Measurements from ENCODE around the gene TSEN34.
A peak's percentile ranks its signal among the peaks of the same experiment; 100 is the strongest.

TSEN34 gene

GRCh38 chr19:54149021-54149812 lies 41.9 kb upstream of the TSEN34 start:
- 96% methylated on average over 8 of the region's 12 CpGs for WGBS (ENCODE audit: insufficient coverage)
- Histone ChIP-seq H3K36me3 (ENCODE audit: control insufficient read depth in 4 of 4, insufficient read depth in 4 of 4, low read length in 3 of 4) (peaks cover 1 to 97% (median 81%) of the 10 kb centered on the region in 4 experiments), H3K4me1 (ENCODE audit: control extremely low read depth in 1 of 4, control insufficient read depth in 4 of 4, insufficient read depth in 4 of 4, low read length in 3 of 4) (no peaks in the 10 kb centered on the region), H3K9me3 (ENCODE audit: control extremely low read depth in 1 of 5, control insufficient read depth in 4 of 5, insufficient read depth in 2 of 5, low read depth in 1 of 5, low read length in 4 of 5) (no peaks in the 10 kb centered on the region), H3K27ac (ENCODE audit: insufficient read depth in 1 of 2, low read depth in 1 of 2, low read length in 2 of 2, poor library complexity in 1 of 2, severe bottlenecking in 2 of 2) (no peak overlapping the region), H3K27me3 (replicated peaks in 2 of 5; ENCODE audit: control insufficient read depth in 4 of 5, insufficient read depth in 5 of 5, low read length in 4 of 5) (no peaks in the 10 kb centered on the region), H3K4me3 (ENCODE audit: control insufficient read depth in 1 of 7, extremely low read depth in 1 of 7, insufficient read depth in 4 of 7, low read depth in 2 of 7, low read length in 6 of 7) (no peak overlapping the region)
- no peak for DNase-seq
- POLR2A ChIA-PET = interaction anchor here (0.8 kb wide), 2 partner anchors 10 to 12 kb away, joined by 3 read pairs; partner anchors contain the start of gene CNOT3
- CTCF ChIA-PET = interaction anchor here (1.0 to 3.5 kb wide), 3 partner anchors 10 to 30 kb away, joined by 3 to 11 read pairs (median 3); partner anchors contain the start of gene LENG1

GRCh38 chr19:54151362-54152035 lies 39.6 kb upstream of the TSEN34 start:
- WGBS (ENCODE audit: insufficient coverage) = 94% methylated on average over 23 of the region's 23 CpGs
- Histone ChIP-seq H3K36me3 (ENCODE audit: control insufficient read depth in 4 of 4, insufficient read depth in 4 of 4, low read length in 3 of 4) (peaks cover 0 to 97% (median 77%) of the 10 kb centered on the region in 4 experiments), H3K9me3 (ENCODE audit: control extremely low read depth in 1 of 5, control insufficient read depth in 4 of 5, insufficient read depth in 2 of 5, low read depth in 1 of 5, low read length in 4 of 5) (no peaks in the 10 kb centered on the region), H3K27ac (ENCODE audit: insufficient read depth in 1 of 2, low read depth in 1 of 2, low read length in 2 of 2, poor library complexity in 1 of 2, severe bottlenecking in 2 of 2) (no peak overlapping the region), H3K27me3 (replicated peaks in 2 of 5; ENCODE audit: control insufficient read depth in 4 of 5, insufficient read depth in 5 of 5, low read length in 4 of 5) (no peaks in the 10 kb centered on the region), H3K4me3 (ENCODE audit: control insufficient read depth in 1 of 7, extremely low read depth in 1 of 7, insufficient read depth in 4 of 7, low read depth in 2 of 7, low read length in 6 of 7) (no peak overlapping the region), H3K4me1 (ENCODE audit: control extremely low read depth in 1 of 4, control insufficient read depth in 4 of 4, insufficient read depth in 4 of 4, low read length in 3 of 4) (peaks cover 0 to 8% (median 0%) of the 10 kb centered on the region in 4 experiments)
- DNase-seq = no peak
- ChIA-PET CTCF (interaction anchor here (3.5 kb wide), 1 partner anchor 7 kb away, joined by 11 read pairs; the partner anchor contains the start of gene LENG1), POLR2A (no interaction called here)

- DNase-seq = no peak
- WGBS (ENCODE audit: insufficient coverage) = 95% methylated on average over 8 of the region's 12 CpGs
- Histone ChIP-seq H3K9me3 (ENCODE audit: control extremely low read depth in 1 of 5, control insufficient read depth in 4 of 5, insufficient read depth in 2 of 5, low read depth in 1 of 5, low read length in 4 of 5) (no peaks in the 10 kb centered on the region), H3K4me3 (ENCODE audit: control insufficient read depth in 1 of 7, extremely low read depth in 1 of 7, insufficient read depth in 4 of 7, low read depth in 2 of 7, low read length in 6 of 7) (no peak overlapping the region), H3K36me3 (ENCODE audit: control insufficient read depth in 4 of 4, insufficient read depth in 4 of 4, low read length in 3 of 4) (peaks cover 2 to 97% (median 73%) of the 10 kb centered on the region in 4 experiments), H3K27me3 (replicated peaks in 2 of 5; ENCODE audit: control insufficient read depth in 4 of 5, insufficient read depth in 5 of 5, low read length in 4 of 5) (no peaks in the 10 kb centered on the region), H3K4me1 (ENCODE audit: control extremely low read depth in 1 of 4, control insufficient read depth in 4 of 4, insufficient read depth in 4 of 4, low read length in 3 of 4) (peaks cover 0 to 8% (median 0%) of the 10 kb centered on the region in 4 experiments), H3K27ac (ENCODE audit: insufficient read depth in 1 of 2, low read depth in 1 of 2, low read length in 2 of 2, poor library complexity in 1 of 2, severe bottlenecking in 2 of 2) (no peak overlapping the region)
- CTCF ChIA-PET = no interaction called here
- POLR2A ChIA-PET = no interaction called here
Measured at GRCh38 chr19:54152267-54152666, 38.8 kb upstream of the TSEN34 start.

GRCh38 chr19:54152878-54153524 lies 38.1 kb upstream of the TSEN34 start:
- ChIA-PET CTCF (no interaction called here), POLR2A (no interaction called here)
- peaks cover 0 to 8% (median under 1%) of the 10 kb centered on the region in 4 experiments for H3K4me1 ChIP-seq (ENCODE audit: control extremely low read depth in 1 of 4, control insufficient read depth in 4 of 4, insufficient read depth in 4 of 4, low read length in 3 of 4)
- no peak overlapping the region for H3K27ac ChIP-seq (ENCODE audit: insufficient read depth in 1 of 2, low read depth in 1 of 2, low read length in 2 of 2, poor library complexity in 1 of 2, severe bottlenecking in 2 of 2)
- 97% methylated on average over 7 of the region's 25 CpGs for WGBS (ENCODE audit: insufficient coverage)
- H3K9me3 ChIP-seq (ENCODE audit: control extremely low read depth in 1 of 5, control insufficient read depth in 4 of 5, insufficient read depth in 2 of 5, low read depth in 1 of 5, low read length in 4 of 5) = no peaks in the 10 kb centered on the region
- H3K27me3 ChIP-seq (replicated peaks in 2 of 5; ENCODE audit: control insufficient read depth in 4 of 5, insufficient read depth in 5 of 5, low read length in 4 of 5) = no peaks in the 10 kb centered on the region
- H3K36me3 ChIP-seq (ENCODE audit: control insufficient read depth in 4 of 4, insufficient read depth in 4 of 4, low read length in 3 of 4) = peaks cover 2 to 97% (median 72%) of the 10 kb centered on the region in 4 experiments
- no peak for DNase-seq
- H3K4me3 ChIP-seq (ENCODE audit: control insufficient read depth in 1 of 7, extremely low read depth in 1 of 7, insufficient read depth in 4 of 7, low read depth in 2 of 7, low read length in 6 of 7) = no peak overlapping the region

- ChIA-PET POLR2A (no interaction called here), CTCF (no interaction called here)
- Histone ChIP-seq H3K27ac (ENCODE audit: insufficient read depth in 1 of 2, low read depth in 1 of 2, low read length in 2 of 2, poor library complexity in 1 of 2, severe bottlenecking in 2 of 2) (no peak overlapping the region), H3K27me3 (replicated peaks in 2 of 5; ENCODE audit: control insufficient read depth in 4 of 5, insufficient read depth in 5 of 5, low read length in 4 of 5) (no peaks in the 10 kb centered on the region), H3K9me3 (ENCODE audit: control extremely low read depth in 1 of 5, control insufficient read depth in 4 of 5, insufficient read depth in 2 of 5, low read depth in 1 of 5, low read length in 4 of 5) (no peaks in the 10 kb centered on the region), H3K36me3 (ENCODE audit: control insufficient read depth in 4 of 4, insufficient read depth in 4 of 4, low read length in 3 of 4) (peaks cover 2 to 90% (median 69%) of the 10 kb centered on the region in 4 experiments), H3K4me1 (ENCODE audit: control extremely low read depth in 1 of 4, control insufficient read depth in 4 of 4, insufficient read depth in 4 of 4, low read length in 3 of 4) (peaks cover 0 to 15% (median 8%) of the 10 kb centered on the region in 4 experiments), H3K4me3 (ENCODE audit: control insufficient read depth in 1 of 7, extremely low read depth in 1 of 7, insufficient read depth in 4 of 7, low read depth in 2 of 7, low read length in 6 of 7) (no peak overlapping the region)
- no peak for DNase-seq
- WGBS (ENCODE audit: insufficient coverage) = 95% methylated on average over 9 of the region's 10 CpGs
Measured at GRCh38 chr19:54153731-54154326, 37.3 kb upstream of the TSEN34 start.

GRCh38 chr19:54154603-54155345 lies 36.3 kb upstream of the TSEN34 start:
- POLR2A ChIA-PET = interaction anchor here (1.2 kb wide), 1 partner anchor 13 kb away, joined by 3 read pairs; no protein-coding TSS in a partner anchor
- H3K27me3 ChIP-seq (replicated peaks in 2 of 5; ENCODE audit: control insufficient read depth in 4 of 5, insufficient read depth in 5 of 5, low read length in 4 of 5) = no peaks in the 10 kb centered on the region
- 56% methylated on average over 17 of the region's 18 CpGs for WGBS (ENCODE audit: insufficient coverage)
- peaks cover 0 to 21% (median 14%) of the 10 kb centered on the region in 4 experiments for H3K4me1 ChIP-seq (ENCODE audit: control extremely low read depth in 1 of 4, control insufficient read depth in 4 of 4, insufficient read depth in 4 of 4, low read length in 3 of 4)
- H3K27ac ChIP-seq (ENCODE audit: insufficient read depth in 1 of 2, low read depth in 1 of 2, low read length in 2 of 2, poor library complexity in 1 of 2, severe bottlenecking in 2 of 2) = no peak overlapping the region
- H3K9me3 ChIP-seq (ENCODE audit: control extremely low read depth in 1 of 5, control insufficient read depth in 4 of 5, insufficient read depth in 2 of 5, low read depth in 1 of 5, low read length in 4 of 5) = no peaks in the 10 kb centered on the region
- peak in 2 of 3 donors; percentile 30 to 51 for DNase-seq
- CTCF ChIA-PET = no interaction called here
- peaks cover 2 to 81% (median 61%) of the 10 kb centered on the region in 4 experiments for H3K36me3 ChIP-seq (ENCODE audit: control insufficient read depth in 4 of 4, insufficient read depth in 4 of 4, low read length in 3 of 4)
- H3K4me3 ChIP-seq (ENCODE audit: control insufficient read depth in 1 of 7, extremely low read depth in 1 of 7, insufficient read depth in 4 of 7, low read depth in 2 of 7, low read length in 6 of 7) = no peak overlapping the region
